Ovary (tissue), 3 donors: ENCODE results near the gene SMO.

Source experiments
- POLR2A ChIP-seq: fragments of 450-650 bp; IDR thresholded peaks from one replicate; pipeline ENCODE4 v1.6.1; 2017; ENCODE audit warnings: antibody characterized with exemption, mild to moderate bottlenecking, moderate library complexity
- TF ChIP-seq, protein P1 (sequence below), 3 donors: fragments of 450-650 bp in 2 of 3; fragments of 200-600 bp in 1 of 3; IDR thresholded peaks; one replicate each; pipeline versions ENCODE4 v1.5.1 to v1.8.0; 2016 to 2022; ENCODE audit warnings: antibody characterized with exemption in 3 of 3, mild to moderate bottlenecking in 1 of 3
- donor health status: DM: no; HTN: no; CAD: no.

DNA sequence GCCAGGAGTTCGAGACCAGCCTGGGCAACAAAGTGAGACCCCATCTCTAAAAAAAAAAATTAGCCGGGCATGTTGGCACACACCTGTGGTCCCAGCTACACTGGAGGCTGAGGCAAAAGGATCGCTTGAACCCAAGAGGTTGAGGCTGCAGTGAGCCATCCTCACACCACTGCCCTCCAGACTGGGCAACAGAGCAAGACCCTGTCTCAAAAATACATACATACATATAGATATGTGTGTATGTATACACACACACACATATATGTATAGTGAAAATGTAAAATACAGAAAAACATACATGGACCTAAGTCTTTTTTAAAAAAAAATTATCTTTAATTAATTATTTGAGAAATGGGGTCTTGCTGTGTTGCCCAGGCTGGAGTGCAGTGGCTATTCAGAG is 5.5 kb downstream of the SMO start:
- TF ChIP-seq, protein P1, sequence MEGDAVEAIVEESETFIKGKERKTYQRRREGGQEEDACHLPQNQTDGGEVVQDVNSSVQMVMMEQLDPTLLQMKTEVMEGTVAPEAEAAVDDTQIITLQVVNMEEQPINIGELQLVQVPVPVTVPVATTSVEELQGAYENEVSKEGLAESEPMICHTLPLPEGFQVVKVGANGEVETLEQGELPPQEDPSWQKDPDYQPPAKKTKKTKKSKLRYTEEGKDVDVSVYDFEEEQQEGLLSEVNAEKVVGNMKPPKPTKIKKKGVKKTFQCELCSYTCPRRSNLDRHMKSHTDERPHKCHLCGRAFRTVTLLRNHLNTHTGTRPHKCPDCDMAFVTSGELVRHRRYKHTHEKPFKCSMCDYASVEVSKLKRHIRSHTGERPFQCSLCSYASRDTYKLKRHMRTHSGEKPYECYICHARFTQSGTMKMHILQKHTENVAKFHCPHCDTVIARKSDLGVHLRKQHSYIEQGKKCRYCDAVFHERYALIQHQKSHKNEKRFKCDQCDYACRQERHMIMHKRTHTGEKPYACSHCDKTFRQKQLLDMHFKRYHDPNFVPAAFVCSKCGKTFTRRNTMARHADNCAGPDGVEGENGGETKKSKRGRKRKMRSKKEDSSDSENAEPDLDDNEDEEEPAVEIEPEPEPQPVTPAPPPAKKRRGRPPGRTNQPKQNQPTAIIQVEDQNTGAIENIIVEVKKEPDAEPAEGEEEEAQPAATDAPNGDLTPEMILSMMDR (IDR thresholded peaks at IDR 0.05) = no peak
- TF ChIP-seq POLR2A = no peak
